ENCODE measurements around the gene BAIAP2. TPM values are rescaled to one million over a fixed set of nuclear protein-coding genes. Genes with fewer than 3 reads are reported as not detected.

The BAIAP2 gene
- total and polyA plus RNA-seq, 8 donors: 4.7 to 16.4 (median 11.1) TPM

GRCh38 chr17:81106716-81107115 is 71.8 kb downstream of the BAIAP2 start:
- FAIRE-seq: no peak
- H3K4me3 ChIP-seq: no peak overlapping the region
- no peak for DNase-seq
- no peaks in the 10 kb centered on the region for H3K4me1 ChIP-seq
- H3K9me3 ChIP-seq: no peaks in the 10 kb centered on the region
- 89 to 94% methylated on average over 22 to 24 of the region's 24 CpGs for WGBS, 2 donors
- no peak overlapping the region for H3K27ac ChIP-seq
- intact Hi-C loops (cut with DNase I): loop anchor here in 1 of 3 donors (10.0 kb wide), 1 partner anchor 682 kb away; no protein-coding TSS in a partner anchor
- no peaks in the 10 kb centered on the region for H3K27me3 ChIP-seq
- no peaks in the 10 kb centered on the region for H3K36me3 ChIP-seq
- no peak for ATAC-seq
- TF ChIP-seq CTCF (IDR thresholded peaks at IDR 0.05): no peak

GRCh38 chr17:81108220-81108619 is 73.3 kb downstream of the BAIAP2 start:
- H3K27me3 ChIP-seq: no peaks in the 10 kb centered on the region
- WGBS, 2 donors: 71 to 72% methylated on average over 9 of the region's 9 CpGs
- FAIRE-seq (no peak), ATAC-seq (no peak), DNase-seq (no peak)
- no peaks in the 10 kb centered on the region for H3K4me1 ChIP-seq
- H3K9me3 ChIP-seq: no peaks in the 10 kb centered on the region
- no peak overlapping the region for H3K27ac ChIP-seq
- intact Hi-C loops (cut with DNase I): loop anchor here in 1 of 3 donors (10.0 kb wide), 1 partner anchor 683 kb away; no protein-coding TSS in a partner anchor
- TF ChIP-seq CTCF (IDR thresholded peaks at IDR 0.05): no peak
- H3K36me3 ChIP-seq: no peaks in the 10 kb centered on the region
- H3K4me3 ChIP-seq: no peak overlapping the region

- FAIRE-seq: no peak
Observed at GRCh38 chr17:81109957-81110356, 75.0 kb downstream of the BAIAP2 start.

GRCh38 chr17:81110488-81111040 is 75.6 kb downstream of the BAIAP2 start:
- WGBS, 2 donors: 61 to 71% methylated on average over 30 of the region's 30 CpGs
- H3K27me3 ChIP-seq: no peaks in the 10 kb centered on the region
- no peak overlapping the region for H3K4me3 ChIP-seq
- no peaks in the 10 kb centered on the region for H3K4me1 ChIP-seq
- ATAC-seq: no peak
- FAIRE-seq: no peak
- H3K27ac ChIP-seq: no peak overlapping the region
- no peak for DNase-seq
- no peaks in the 10 kb centered on the region for H3K36me3 ChIP-seq
- no peaks in the 10 kb centered on the region for H3K9me3 ChIP-seq
- intact Hi-C loops (cut with DNase I): no loop called here
- no peak for TF ChIP-seq CTCF (IDR thresholded peaks at IDR 0.05)

More at GRCh38 chr17:81109957-81110356, 75.0 kb downstream of the BAIAP2 start:
- ATAC-seq (no peak), DNase-seq (no peak)
- 77 to 85% methylated on average over 22 of the region's 22 CpGs for WGBS, 2 donors
- Histone ChIP-seq H3K4me1 (no peaks in the 10 kb centered on the region), H3K27me3 (no peaks in the 10 kb centered on the region), H3K4me3 (no peak overlapping the region), H3K9me3 (no peaks in the 10 kb centered on the region), H3K27ac (no peak overlapping the region), H3K36me3 (no peaks in the 10 kb centered on the region)
- TF ChIP-seq CTCF (IDR thresholded peaks at IDR 0.05): no peak
- intact Hi-C loops (cut with DNase I): loop anchor here in 1 of 3 donors (10.0 kb wide), 1 partner anchor 685 kb away; no protein-coding TSS in a partner anchor

GRCh38 chr17:81111066-81111465 is 76.1 kb downstream of the BAIAP2 start:
- DNase-seq (no peak), ATAC-seq (peak in 1 of 4 donors; percentile 1), FAIRE-seq (no peak)
- no peak overlapping the region for H3K4me3 ChIP-seq
- 56 to 66% methylated on average over 9 to 10 of the region's 10 CpGs for WGBS, 2 donors
- no peaks in the 10 kb centered on the region for H3K9me3 ChIP-seq
- no peaks in the 10 kb centered on the region for H3K4me1 ChIP-seq
- no peak overlapping the region for H3K27ac ChIP-seq
- intact Hi-C loops (cut with DNase I): no loop called here
- no peaks in the 10 kb centered on the region for H3K27me3 ChIP-seq
- no peaks in the 10 kb centered on the region for H3K36me3 ChIP-seq
- TF ChIP-seq CTCF (IDR thresholded peaks at IDR 0.05): no peak
